ENCODE measurements around the gene CLCN5.

DNA sequence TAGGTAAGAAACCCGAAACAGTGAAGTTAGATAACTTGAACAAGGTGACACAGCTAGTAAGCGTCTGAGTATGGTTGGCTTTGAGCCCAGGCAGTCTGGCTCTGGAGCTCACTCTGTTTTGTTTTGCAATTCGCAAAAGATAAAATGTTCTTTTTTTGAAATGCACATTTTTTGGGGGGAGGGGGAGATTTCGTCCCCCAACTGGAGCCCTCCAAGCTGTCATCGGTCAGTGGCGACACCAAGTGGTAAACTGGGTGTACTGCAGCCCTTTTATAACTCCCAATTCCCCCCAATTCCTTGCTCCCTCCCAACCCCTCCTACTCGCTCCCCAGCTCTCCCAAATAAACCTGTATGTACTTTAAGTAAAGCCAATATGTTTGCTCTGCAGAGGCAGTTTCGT lies 2.8 kb upstream of the CLCN5 start:
- TF ChIP-seq POLR2A (IDR thresholded peaks at IDR 0.05; ENCODE audit: low read depth) (no peak), EP300 (IDR thresholded peaks at IDR 0.05) (no peak), POLR2AphosphoS5 (IDR thresholded peaks at IDR 0.05) (no peak)
- TF ChIP-seq, protein P1, sequence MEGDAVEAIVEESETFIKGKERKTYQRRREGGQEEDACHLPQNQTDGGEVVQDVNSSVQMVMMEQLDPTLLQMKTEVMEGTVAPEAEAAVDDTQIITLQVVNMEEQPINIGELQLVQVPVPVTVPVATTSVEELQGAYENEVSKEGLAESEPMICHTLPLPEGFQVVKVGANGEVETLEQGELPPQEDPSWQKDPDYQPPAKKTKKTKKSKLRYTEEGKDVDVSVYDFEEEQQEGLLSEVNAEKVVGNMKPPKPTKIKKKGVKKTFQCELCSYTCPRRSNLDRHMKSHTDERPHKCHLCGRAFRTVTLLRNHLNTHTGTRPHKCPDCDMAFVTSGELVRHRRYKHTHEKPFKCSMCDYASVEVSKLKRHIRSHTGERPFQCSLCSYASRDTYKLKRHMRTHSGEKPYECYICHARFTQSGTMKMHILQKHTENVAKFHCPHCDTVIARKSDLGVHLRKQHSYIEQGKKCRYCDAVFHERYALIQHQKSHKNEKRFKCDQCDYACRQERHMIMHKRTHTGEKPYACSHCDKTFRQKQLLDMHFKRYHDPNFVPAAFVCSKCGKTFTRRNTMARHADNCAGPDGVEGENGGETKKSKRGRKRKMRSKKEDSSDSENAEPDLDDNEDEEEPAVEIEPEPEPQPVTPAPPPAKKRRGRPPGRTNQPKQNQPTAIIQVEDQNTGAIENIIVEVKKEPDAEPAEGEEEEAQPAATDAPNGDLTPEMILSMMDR (IDR thresholded peaks at IDR 0.05) = peak; percentile 63 to 79 (median 67)

Data from esophagus muscularis mucosa (tissue), 4 donors.